Parathyroid adenoma (tissue), 2 donors: ENCODE measurements around the gene PEX19.

Source experiments
- H2AFZ ChIP-seq: fragments of 300-600 bp; sonication (generic); one replicate; pipeline ENCODE4 v1.7.0; 2017; ENCODE audit warnings: antibody characterized with exemption, mild to moderate bottlenecking
- H3K27ac ChIP-seq: fragments of 300-600 bp; sonication (generic); one replicate; pipeline ENCODE4 v1.7.0; 2017
- H3K27me3 ChIP-seq: fragments of 300-600 bp; sonication (generic); one replicate; pipeline ENCODE4 v1.7.0; 2017; ENCODE audit warnings: low read length; ENCODE audit not compliant: control insufficient read depth, insufficient read depth
- H3K36me3 ChIP-seq: fragments of 300-600 bp; sonication (generic); one replicate; pipeline ENCODE4 v1.7.0; 2017; ENCODE audit warnings: low read length; ENCODE audit not compliant: control insufficient read depth, insufficient read depth
- H3K4me1 ChIP-seq: fragments of 300-600 bp; sonication (generic); one replicate; pipeline ENCODE4 v1.7.0; 2017; ENCODE audit warnings: control low read depth
- H3K4me2 ChIP-seq: fragments of 300-600 bp; sonication (generic); one replicate; pipeline ENCODE4 v1.7.0; 2017; ENCODE audit warnings: low read length
- H3K4me3 ChIP-seq: fragments of 300-600 bp; sonication (generic); one replicate; pipeline ENCODE4 v1.7.0; 2017; ENCODE audit warnings: low read depth, low read length
- H3K79me2 ChIP-seq: fragments of 300-600 bp; sonication (generic); one replicate; pipeline ENCODE4 v1.7.0; 2017; ENCODE audit warnings: control low read depth
- H3K9ac ChIP-seq: fragments of 300-600 bp; sonication (generic); one replicate; pipeline ENCODE4 v1.7.0; 2017; ENCODE audit warnings: mild to moderate bottlenecking
- H3K9me3 ChIP-seq: fragments of 300-600 bp; sonication (generic); one replicate; pipeline ENCODE4 v1.7.0; 2017; ENCODE audit warnings: low read length; ENCODE audit not compliant: control insufficient read depth
- CTCF ChIP-seq: fragments of 300-600 bp; sonication (generic); IDR thresholded peaks from one replicate; pipeline ENCODE4 v1.7.0; 2017; ENCODE audit warnings: antibody characterized with exemption, mild to moderate bottlenecking
- donor health status: primary hyperparathyroidism.

Gene PEX19

GRCh38 chr1:160308451-160309184 lies 23.7 kb upstream of the PEX19 start:
- no peaks in the 10 kb centered on the region for H3K36me3 ChIP-seq
- no peak overlapping the region for H3K4me2 ChIP-seq
- no peaks in the 10 kb centered on the region for H3K27me3 ChIP-seq
- no peaks in the 10 kb centered on the region for H3K4me1 ChIP-seq
- no peaks in the 10 kb centered on the region for H3K79me2 ChIP-seq
- H3K4me3 ChIP-seq = no peak overlapping the region
- no peak overlapping the region for H3K9ac ChIP-seq
- H3K27ac ChIP-seq = no peak overlapping the region
- H3K9me3 ChIP-seq = no peaks in the 10 kb centered on the region
- H2AFZ ChIP-seq = no peak overlapping the region
- TF ChIP-seq CTCF = no peak

GRCh38 chr1:160307118-160307791 lies 22.3 kb upstream of the PEX19 start:
- no peak overlapping the region for H3K27ac ChIP-seq
- no peaks in the 10 kb centered on the region for H3K27me3 ChIP-seq
- no peak overlapping the region for H3K9ac ChIP-seq
- no peak overlapping the region for H3K4me3 ChIP-seq
- no peak for TF ChIP-seq CTCF
- no peak overlapping the region for H3K4me2 ChIP-seq
- no peak overlapping the region for H2AFZ ChIP-seq
- no peaks in the 10 kb centered on the region for H3K79me2 ChIP-seq
- no peaks in the 10 kb centered on the region for H3K36me3 ChIP-seq
- no peaks in the 10 kb centered on the region for H3K4me1 ChIP-seq
- H3K9me3 ChIP-seq = no peaks in the 10 kb centered on the region

- TF ChIP-seq CTCF = no peak
- Histone ChIP-seq H3K4me1 (no peaks in the 10 kb centered on the region), H3K79me2 (no peaks in the 10 kb centered on the region), H3K36me3 (no peaks in the 10 kb centered on the region), H2AFZ (no peak overlapping the region), H3K4me2 (no peak overlapping the region), H3K4me3 (no peak overlapping the region), H3K9ac (no peak overlapping the region), H3K9me3 (no peaks in the 10 kb centered on the region), H3K27me3 (no peaks in the 10 kb centered on the region), H3K27ac (no peak overlapping the region)
Measured at GRCh38 chr1:160300173-160300572, 15.2 kb upstream of the PEX19 start.

- Histone ChIP-seq H3K79me2 (no peaks in the 10 kb centered on the region), H3K27me3 (no peaks in the 10 kb centered on the region), H3K4me2 (no peak overlapping the region), H2AFZ (no peak overlapping the region), H3K27ac (no peak overlapping the region), H3K4me3 (no peak overlapping the region), H3K36me3 (no peaks in the 10 kb centered on the region), H3K9ac (no peak overlapping the region), H3K4me1 (no peaks in the 10 kb centered on the region), H3K9me3 (no peaks in the 10 kb centered on the region)
- TF ChIP-seq CTCF = no peak
Measured at GRCh38 chr1:160296036-160296435, 11.1 kb upstream of the PEX19 start.
